Hepatocyte (in vitro differentiated cells): ENCODE measurements around the gene TNFSF15.

Source experiments
- EZH2 ChIP-seq: fragments of 200-600 bp; sonication (generic); IDR thresholded peaks from 2 replicates; pipeline ENCODE4 v1.6.1; 2016; ENCODE audit warnings: antibody characterized with exemption, mild to moderate bottlenecking, borderline replicate concordance
- TF ChIP-seq, protein P1 (sequence below): fragments of 200-600 bp; sonication (generic); IDR thresholded peaks from 2 replicates; pipeline ENCODE4 v1.5.1; 2016; ENCODE audit warnings: antibody characterized with exemption, mild to moderate bottlenecking; ENCODE audit not compliant: poor library complexity

DNA sequence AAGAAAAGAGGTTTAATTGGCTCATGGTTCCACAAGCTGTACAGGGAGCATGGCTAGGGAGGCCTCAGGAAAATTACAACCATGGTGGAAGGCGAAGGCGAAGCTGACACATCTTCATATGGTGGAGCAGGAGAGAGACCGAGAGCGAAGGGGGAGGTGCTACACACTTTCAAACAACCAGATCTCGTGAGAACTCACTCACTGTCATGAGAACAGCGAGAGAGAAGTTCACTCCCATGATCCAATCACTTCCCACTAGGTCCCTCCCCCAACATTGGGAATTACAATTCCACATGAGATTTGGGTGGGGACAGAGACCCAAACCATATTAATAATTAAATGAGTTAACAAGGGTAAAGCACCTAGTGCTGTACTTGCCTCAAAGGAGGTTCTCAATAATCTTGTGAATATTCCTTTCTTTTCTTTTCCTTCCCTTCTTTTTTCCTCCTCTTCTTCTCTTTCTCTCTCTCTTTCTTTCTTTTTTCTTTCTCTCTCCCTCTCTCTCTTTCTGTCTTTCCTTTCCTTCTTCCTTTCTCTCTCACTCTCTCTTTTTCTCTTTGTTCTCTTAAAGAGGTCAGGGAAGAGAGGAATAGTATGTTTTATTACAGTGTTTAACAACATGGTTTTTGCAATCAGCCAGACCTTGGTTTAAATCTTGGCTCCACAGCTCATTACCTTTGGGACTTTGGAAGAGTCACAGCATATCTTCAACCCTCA is 29.0 kb downstream of the TNFSF15 start:
- TF ChIP-seq, protein P1, sequence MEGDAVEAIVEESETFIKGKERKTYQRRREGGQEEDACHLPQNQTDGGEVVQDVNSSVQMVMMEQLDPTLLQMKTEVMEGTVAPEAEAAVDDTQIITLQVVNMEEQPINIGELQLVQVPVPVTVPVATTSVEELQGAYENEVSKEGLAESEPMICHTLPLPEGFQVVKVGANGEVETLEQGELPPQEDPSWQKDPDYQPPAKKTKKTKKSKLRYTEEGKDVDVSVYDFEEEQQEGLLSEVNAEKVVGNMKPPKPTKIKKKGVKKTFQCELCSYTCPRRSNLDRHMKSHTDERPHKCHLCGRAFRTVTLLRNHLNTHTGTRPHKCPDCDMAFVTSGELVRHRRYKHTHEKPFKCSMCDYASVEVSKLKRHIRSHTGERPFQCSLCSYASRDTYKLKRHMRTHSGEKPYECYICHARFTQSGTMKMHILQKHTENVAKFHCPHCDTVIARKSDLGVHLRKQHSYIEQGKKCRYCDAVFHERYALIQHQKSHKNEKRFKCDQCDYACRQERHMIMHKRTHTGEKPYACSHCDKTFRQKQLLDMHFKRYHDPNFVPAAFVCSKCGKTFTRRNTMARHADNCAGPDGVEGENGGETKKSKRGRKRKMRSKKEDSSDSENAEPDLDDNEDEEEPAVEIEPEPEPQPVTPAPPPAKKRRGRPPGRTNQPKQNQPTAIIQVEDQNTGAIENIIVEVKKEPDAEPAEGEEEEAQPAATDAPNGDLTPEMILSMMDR, result no peak
- TF ChIP-seq EZH2, result no peak
